ENCODE measurements around the gene EHBP1L1.

EHBP1L1 gene

GRCh38 chr11:65535102-65535501, 40.8 kb upstream of the EHBP1L1 start:
- Histone ChIP-seq H3K79me2 (ENCODE audit: insufficient read depth, low read length) (no peaks in the 10 kb centered on the region), H3K4me1 (ENCODE audit: insufficient read depth, low read length) (peaks cover under 1% of the 10 kb centered on the region), H3K27me3 (ENCODE audit: insufficient read depth, low read length, poor library complexity) (no peaks in the 10 kb centered on the region), H4K20me1 (ENCODE audit: insufficient read depth, low read length) (peaks cover 8% of the 10 kb centered on the region; the same call in 1 of the 2 replicates), H2AFZ (ENCODE audit: low read depth, low read length) (no peak overlapping the region), H3K27ac (ENCODE audit: low read length) (no peak overlapping the region), H3K9ac (ENCODE audit: low read depth, low read length) (no peak overlapping the region), H3K36me3 (ENCODE audit: insufficient read depth, low read length) (peaks cover 59% of the 10 kb centered on the region), H3K9me3 (ENCODE audit: insufficient read depth, low read length, severe bottlenecking) (no peaks in the 10 kb centered on the region), H3K4me2 (ENCODE audit: insufficient read depth, low read length) (no peak overlapping the region), H3K4me3 (ENCODE audit: low read depth in 1 of 2, low read length in 2 of 2) (no peak overlapping the region)
- TF ChIP-seq CTCF (IDR thresholded peaks at IDR 0.05; ENCODE audit: borderline replicate concordance, extremely low read depth, low read length, poor library complexity, severe bottlenecking) = no peak
- no peak for ATAC-seq (ENCODE audit: insufficient read depth, low read depth)
- no peak for DNase-seq

- Histone ChIP-seq H2AFZ (ENCODE audit: low read depth, low read length) (no peak overlapping the region), H3K79me2 (ENCODE audit: insufficient read depth, low read length) (no peaks in the 10 kb centered on the region), H3K36me3 (ENCODE audit: insufficient read depth, low read length) (peaks cover 43% of the 10 kb centered on the region), H3K9me3 (ENCODE audit: insufficient read depth, low read length, severe bottlenecking) (no peaks in the 10 kb centered on the region), H3K4me1 (ENCODE audit: insufficient read depth, low read length) (peaks cover 16% of the 10 kb centered on the region), H4K20me1 (ENCODE audit: insufficient read depth, low read length) (peaks cover 7% of the 10 kb centered on the region; the same call in 1 of the 2 replicates), H3K27ac (ENCODE audit: low read length) (no peak overlapping the region), H3K27me3 (ENCODE audit: insufficient read depth, low read length, poor library complexity) (no peaks in the 10 kb centered on the region), H3K4me2 (ENCODE audit: insufficient read depth, low read length) (no peak overlapping the region), H3K9ac (ENCODE audit: low read depth, low read length) (no peak overlapping the region), H3K4me3 (ENCODE audit: low read depth in 1 of 2, low read length in 2 of 2) (no peak overlapping the region)
- ATAC-seq (ENCODE audit: insufficient read depth, low read depth) (no peak), DNase-seq (no peak)
- TF ChIP-seq CTCF (IDR thresholded peaks at IDR 0.05; ENCODE audit: borderline replicate concordance, extremely low read depth, low read length, poor library complexity, severe bottlenecking) (no peak), EZH2 (IDR thresholded peaks at IDR 0.05; ENCODE audit: borderline replicate concordance, low read depth, low read length, severe bottlenecking) (no peak)
These were observed 39.2 kb upstream of the EHBP1L1 start for GRCh38 chr11:65536412-65537295.

GRCh38 chr11:65537296-65537597, 38.6 kb upstream of the EHBP1L1 start:
- peaks cover 20% of the 10 kb centered on the region for H3K4me1 ChIP-seq (ENCODE audit: insufficient read depth, low read length)
- peaks cover 40% of the 10 kb centered on the region for H3K36me3 ChIP-seq (ENCODE audit: insufficient read depth, low read length)
- no peak overlapping the region for H2AFZ ChIP-seq (ENCODE audit: low read depth, low read length)
- H3K9me3 ChIP-seq (ENCODE audit: insufficient read depth, low read length, severe bottlenecking) = no peaks in the 10 kb centered on the region
- H3K4me3 ChIP-seq (ENCODE audit: low read depth in 1 of 2, low read length in 2 of 2) = no peak overlapping the region
- DNase-seq (no peak), ATAC-seq (ENCODE audit: insufficient read depth, low read depth) (no peak)
- TF ChIP-seq EZH2 (IDR thresholded peaks at IDR 0.05; ENCODE audit: borderline replicate concordance, low read depth, low read length, severe bottlenecking) = no peak
- no peak for TF ChIP-seq CTCF (IDR thresholded peaks at IDR 0.05; ENCODE audit: borderline replicate concordance, extremely low read depth, low read length, poor library complexity, severe bottlenecking)
- 0 out of 2 replicates have a peak, but pooled peaks cover 4% of the 10 kb centered on the region for H4K20me1 ChIP-seq (ENCODE audit: insufficient read depth, low read length)
- H3K4me2 ChIP-seq (ENCODE audit: insufficient read depth, low read length) = no peak overlapping the region
- H3K79me2 ChIP-seq (ENCODE audit: insufficient read depth, low read length) = no peaks in the 10 kb centered on the region
- no peak overlapping the region for H3K9ac ChIP-seq (ENCODE audit: low read depth, low read length)
- no peak overlapping the region for H3K27ac ChIP-seq (ENCODE audit: low read length)
- no peaks in the 10 kb centered on the region for H3K27me3 ChIP-seq (ENCODE audit: insufficient read depth, low read length, poor library complexity)

All from DND-41 (cell line).